Left kidney (tissue), 2 donors: ENCODE results near the gene WNT9B. TPM values are rescaled to one million over a fixed set of nuclear protein-coding genes. Genes with fewer than 3 reads are reported as not detected.
A peak's percentile ranks its signal among the peaks of the same experiment; 100 is the strongest.

Experiments
- DNase-seq: peaks from one replicate; pipeline ENCODE4 v3.0.0-alpha.2; 2013
- polyA plus RNA-seq: library from polyadenylated mRNA; unstranded; fragments of 120-200 nt; gene quantifications from one replicate; pipeline ENCODE4 v1.2.1, GENCODE V29; 2013; ENCODE audit not compliant: insufficient read length

WNT9B gene
- polyA plus RNA-seq, 1 donor = 8.5 TPM

DNA sequence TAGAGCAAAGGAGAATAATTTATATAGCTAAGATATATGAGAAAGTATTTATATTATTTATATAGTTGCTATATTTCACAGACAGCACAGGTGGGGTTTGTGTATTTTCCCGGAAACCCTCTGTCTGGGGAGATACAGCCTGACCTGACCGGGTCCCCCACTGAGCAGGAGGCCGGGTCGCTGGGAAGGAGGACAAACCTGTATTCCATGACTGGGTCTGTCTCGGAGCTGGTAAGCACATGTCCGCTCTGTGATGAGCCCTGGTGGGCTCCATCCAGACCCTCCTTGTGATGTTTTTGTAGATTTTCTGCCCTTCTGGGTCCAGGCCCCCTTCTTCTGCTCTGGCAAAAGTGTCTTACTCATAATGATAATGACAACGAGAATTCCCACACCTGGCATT lies 27.7 kb downstream of the WNT9B start:
- no peak for DNase-seq

DNA sequence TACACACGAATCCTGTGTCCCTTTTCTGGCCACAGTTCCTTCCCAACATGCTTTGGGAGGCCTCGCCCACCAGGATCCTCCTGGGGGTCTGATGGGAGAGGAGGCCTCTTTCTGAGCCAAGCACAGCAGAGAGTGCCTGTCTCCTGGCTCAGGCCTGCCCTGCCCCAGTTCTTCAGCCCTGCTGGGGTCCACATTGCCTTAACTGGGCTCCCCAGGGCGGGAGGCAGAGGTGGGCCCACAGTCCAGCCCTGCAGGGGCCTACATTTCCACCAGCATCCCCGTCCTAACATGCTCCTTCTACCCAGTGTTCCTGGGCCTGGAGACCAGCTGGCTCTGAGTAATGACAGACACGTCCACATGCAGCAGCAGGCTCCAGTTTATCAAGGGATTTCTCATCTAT lies 29.6 kb downstream of the WNT9B start:
- no peak for DNase-seq

DNA sequence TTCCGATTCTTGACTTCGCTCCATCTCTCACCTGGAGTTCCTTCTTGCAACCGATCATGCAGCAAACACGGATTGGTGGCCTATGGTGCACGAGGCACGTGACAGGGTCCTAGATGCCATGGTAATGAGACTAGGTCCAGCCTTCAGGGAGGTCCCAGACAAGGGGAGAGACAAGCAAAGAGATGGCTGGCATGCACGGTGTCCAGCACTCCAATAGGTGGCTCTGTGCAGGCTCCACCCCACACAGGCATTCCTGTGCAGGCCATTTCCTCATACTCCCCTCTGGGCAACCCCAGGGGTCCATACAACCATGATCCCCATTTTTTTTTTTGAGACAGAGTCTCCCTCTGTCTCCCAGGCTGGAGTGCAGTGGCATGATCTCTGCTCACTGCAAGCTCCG lies 31.3 kb downstream of the WNT9B start:
- no peak for DNase-seq

DNA sequence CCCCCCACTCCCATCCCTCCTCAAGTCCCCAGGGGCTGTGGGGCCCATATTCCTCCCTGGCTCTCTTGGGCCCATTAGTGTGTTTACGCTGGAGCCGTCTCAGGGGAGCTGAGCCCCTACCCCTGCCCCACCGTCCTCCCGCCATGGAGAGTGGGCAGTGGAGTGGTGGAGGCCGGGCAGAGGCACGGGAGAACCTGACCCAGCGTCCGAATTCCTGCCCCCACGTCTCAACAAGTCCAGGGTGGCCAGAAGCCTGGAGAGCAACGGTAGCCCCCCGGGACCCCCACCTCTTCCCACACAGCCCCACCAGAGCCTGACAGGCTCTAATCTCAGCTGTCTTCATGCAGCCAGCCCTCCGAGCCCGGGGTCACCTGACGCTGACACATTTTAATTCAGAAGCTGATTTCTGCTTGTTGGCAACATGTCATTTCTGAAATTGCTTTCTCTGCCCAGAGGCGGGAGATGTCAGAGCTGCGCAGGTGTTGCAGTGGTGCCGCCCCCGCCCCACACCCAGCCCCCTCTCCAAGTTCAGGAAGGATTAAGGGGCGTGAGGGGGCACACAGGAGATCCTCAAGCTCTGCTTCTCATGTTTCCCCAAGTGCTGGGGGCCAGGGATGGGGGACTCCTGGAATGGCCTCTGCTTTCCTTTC lies 32.6 kb downstream of the WNT9B start:
- DNase-seq = no peak

DNA sequence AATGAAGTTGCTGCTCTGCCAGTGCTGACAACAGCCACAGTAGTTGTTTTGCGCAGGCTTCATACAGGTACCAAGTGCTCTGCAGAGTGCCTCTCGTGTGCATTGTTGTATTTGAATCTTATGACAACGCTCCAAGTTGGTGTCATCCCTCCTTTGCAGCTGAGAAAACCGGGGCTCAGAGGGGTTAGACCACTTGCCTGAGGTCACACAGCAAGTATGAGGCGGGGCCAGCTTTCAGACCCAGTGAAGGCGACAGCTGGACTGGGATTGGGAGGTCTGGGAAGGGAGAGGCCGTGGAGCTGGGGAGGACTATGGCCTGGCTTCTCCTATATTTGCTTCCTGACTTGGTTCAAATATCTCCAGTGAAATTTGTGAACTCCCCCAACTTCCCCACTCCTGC lies 33.2 kb downstream of the WNT9B start:
- DNase-seq = no peak

DNA sequence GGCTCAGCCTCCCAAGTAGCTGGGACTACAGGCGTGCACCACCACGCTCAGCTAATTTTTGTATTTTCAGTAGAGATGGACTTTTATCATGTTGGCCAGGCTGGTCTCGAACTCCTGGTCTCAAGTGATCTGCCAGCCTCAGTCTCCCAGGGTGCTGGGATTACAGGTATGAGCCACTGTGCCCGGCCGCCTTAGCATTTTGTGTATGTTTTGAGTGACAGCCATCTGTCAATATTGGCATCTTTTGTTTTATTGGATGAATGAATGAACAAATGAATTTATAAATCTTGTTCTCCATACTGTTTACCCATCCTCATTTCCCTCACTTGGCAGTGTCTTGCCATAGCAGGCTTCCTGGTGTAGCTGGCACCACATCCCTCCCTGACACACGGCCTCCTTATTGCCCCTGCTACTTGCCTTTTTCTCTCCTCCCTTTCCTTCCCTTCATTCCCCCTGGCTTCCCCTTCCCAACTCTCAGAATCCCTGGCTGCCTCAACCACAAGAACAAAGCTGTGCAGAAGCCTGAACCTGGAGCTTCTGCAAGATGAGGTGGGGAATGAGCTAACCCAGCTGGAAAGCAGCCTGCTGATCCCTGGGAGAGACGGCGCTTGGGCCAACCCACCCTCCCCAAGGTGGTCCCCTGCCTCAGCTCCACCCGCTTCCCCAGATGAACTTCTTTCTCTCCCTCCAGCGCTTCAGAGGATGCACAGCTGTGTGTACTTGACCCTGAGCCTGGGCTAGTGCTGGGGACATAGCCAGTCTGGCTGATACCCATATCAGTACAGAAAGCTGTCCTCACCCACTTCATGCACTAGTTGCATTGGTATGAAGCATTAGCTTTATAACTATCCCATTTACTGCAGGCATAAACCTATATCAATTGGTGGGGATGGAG lies 34.3 kb downstream of the WNT9B start:
- DNase-seq = no peak

DNA sequence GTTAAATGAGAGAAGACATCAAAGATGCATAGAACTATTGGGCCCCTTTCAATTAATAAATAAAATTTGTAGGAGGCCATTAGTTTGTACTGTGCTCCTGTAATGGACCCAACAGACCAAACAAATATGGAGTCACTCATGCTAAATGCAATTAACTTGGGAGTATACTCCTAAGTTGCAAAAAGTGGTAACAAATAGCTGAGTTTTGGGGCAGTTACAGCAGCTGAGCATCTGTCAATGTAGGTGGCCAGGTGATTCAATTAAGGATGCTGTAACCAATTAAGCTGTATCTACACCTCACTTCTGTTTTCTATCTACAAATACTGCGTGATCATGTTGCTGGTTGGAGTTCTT lies 34.9 kb downstream of the WNT9B start:
- no peak for DNase-seq

DNA sequence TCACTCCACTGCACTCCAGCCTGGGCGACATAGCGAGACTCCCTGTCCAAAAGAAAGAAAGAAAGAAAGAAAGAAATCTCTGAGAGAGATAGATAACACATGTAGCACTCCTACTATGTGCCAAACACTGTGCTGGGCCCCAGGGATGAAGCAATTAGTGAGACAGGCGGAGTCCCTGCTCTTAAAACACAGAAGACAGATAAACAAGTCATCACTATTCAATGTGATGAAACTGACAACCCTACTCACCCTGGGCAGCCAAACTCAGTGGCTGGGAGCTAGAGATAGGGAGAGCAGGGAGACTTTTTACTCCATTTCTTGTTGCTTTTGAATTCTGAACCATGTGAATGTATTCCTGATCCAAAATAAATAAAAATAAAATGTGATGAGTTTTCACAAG lies 36.3 kb downstream of the WNT9B start:
- no peak for DNase-seq

DNA sequence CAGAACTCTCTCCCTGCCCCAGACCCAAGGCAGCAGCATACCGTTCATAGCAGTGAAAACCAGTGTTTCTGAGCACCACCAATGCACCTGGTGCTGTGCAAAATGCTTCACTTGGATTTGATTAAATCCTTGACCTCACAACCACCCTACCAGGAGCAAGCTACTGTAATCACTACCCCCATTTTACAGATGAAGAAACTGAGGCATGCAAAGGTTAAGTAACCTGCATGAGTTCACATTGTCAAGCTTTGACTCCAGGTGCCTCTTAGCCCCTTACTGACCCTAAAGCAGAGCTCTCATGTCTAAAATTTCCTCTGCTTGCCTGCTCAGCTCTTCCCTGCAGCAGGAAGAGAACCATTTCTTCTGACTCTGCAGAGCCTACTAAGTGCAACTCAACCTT lies 37.3 kb downstream of the WNT9B start:
- no peak for DNase-seq

DNA sequence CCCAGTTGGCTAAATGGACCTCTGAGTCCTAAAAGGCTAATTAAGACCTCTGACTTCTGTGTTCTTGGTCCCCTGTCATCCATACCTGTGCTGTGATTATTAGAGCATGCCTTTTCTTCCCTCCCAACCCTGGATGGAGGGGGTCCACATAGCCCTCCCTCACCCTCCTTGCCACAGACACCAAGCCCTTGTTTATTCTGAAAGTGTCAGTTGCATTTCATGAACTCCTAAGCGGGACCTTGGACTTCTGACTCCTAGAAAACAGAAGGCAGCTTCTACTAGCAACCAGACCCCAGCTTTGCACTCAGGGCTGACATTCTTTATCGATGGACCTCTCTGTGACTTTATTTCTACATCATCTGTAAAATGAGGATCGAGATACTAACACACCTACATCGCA lies 38.1 kb downstream of the WNT9B start:
- DNase-seq = no peak

DNA sequence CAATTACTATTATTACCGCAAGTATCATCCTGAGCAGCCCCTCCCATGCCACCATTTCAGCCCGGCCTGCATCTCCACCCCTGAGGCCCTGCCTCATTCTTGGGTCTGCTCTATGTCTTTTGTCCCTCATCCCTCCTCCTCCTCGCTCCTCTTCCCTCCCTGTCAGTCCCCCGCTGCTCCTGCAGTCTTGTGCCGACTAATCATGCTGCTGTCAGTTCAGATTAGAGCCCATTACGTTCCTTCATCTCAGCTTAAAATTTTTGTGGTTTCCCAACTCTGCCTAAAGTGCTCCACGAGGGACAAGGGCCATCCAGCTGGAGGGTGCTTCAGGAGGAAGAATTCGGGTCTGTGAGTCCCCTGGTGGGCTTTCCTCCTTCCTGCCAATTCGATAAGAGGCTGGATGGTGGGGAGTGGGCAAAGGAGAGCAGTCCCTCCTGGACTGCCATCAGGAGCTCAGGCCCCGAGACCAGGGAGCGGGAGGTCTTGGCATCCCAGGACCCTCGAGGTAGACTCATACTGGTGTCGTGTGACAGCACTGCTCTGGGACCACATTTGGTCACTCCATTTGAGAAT lies 38.7 kb downstream of the WNT9B start:
- DNase-seq = no peak

DNA sequence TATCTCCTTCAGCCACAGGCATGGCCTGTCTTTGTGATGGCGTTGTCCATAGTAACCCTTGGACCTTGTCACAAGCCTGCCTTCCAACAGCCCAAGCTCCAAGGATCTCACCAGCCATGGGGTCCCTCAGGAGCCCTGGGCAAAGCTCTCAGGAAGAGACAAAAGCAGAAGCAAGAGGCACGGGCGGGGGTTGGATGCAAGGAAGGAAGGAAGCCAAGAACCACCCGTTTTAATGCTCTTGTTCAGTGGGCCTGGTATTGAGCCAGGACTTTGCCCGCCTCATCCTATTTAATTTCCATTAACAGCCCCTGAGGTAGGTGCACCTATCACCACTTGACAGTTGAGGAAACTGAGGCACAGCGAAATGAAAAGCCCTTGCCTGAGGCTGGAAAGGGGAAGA lies 39.3 kb downstream of the WNT9B start:
- no peak for DNase-seq

DNA sequence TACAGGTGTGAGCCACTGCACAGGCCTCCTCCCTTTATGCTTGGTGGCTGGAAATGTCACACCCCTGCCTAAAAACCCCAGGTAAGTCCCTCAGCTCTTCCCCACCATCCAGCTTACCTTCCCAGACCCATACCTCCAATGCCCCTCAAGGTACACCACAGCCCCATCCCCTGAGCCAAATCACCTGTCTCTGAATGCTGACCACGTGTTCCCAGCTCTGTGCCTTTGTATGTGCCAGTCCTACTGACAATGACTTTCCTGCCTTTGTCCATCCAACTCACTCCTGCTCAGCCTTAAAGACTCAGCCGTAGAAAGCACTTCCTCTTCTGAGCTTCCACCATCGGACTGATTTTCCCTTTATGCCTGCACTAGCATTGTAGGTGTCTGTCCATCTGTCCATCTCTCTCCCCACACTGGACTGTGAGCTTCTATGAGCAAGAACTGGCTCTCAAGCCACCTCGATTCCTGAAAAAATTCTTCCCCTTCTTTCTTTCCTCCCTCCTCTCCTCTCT lies 40.9 kb downstream of the WNT9B start:
- no peak for DNase-seq

DNA sequence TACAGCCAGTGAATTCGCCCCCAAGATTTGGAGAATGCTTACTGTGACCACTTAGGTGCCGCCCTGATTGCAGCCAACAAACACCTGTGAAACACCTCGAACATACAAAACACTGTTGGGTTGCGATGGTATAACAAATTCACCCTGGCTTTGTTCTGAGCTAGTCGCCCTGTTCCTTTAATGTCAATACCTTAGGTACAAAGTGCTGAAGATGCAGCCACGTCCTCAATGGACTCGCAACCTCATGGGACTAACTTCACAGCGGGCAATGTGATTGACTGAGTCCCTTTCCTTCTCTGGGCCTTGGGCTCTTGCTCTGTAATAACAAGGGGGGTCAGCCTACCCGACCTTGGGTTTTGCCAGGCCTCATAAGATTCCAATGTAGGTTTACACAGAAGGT lies 42.6 kb downstream of the WNT9B start:
- DNase-seq = no peak

DNA sequence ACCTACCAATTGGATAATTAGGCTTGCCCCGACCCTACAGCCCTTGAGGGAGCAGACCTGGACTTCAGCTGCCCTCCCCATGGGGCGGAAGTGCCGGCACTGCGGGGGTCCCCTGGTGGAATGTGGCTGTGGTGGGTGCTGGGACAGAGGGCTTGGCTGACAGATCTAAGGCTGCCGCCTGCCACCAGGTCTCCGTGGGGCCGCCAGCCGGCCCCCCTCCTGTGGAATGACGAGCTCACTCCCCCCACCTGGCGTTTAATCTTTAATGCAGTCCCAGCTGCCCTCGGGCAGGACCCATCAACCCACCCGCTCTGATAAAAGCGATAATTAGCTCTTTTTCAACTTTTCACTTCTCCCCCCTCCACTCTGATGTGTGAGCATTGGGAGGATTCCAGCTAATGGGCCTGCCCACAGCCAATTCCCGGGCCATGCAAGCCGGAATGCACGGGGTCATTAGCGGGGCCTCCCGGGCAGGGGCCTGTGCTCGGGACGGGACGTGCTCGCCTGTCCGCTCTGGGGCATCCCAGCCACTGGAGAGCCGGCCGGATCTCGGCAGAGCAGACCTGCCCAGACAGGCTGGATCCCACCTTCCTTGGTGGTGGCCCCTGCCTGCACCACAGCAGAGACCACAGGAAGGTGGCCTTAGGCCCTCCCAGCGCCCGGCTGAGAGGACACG lies 43.2 kb downstream of the WNT9B start:
- peak; percentile 38 for DNase-seq

DNA sequence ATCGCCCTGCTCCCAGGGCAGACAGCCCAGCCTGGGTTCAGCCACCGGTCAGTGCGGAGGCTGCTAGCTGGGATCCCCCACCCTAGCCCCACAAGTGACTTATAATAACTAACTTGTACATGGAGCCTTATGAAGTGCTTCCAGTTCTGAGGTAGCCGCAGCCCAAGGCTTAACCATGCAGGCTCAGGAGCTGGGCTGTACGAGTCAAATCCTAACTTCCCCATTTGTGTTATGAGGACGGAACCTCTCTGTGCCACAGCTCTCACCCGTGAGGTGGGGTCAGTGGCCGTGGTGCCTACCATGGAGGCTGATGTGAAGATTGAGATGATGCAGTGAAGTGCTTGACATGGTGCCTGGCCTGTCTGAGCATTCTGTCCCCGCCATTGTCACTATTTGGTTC lies 43.8 kb downstream of the WNT9B start:
- no peak for DNase-seq

DNA sequence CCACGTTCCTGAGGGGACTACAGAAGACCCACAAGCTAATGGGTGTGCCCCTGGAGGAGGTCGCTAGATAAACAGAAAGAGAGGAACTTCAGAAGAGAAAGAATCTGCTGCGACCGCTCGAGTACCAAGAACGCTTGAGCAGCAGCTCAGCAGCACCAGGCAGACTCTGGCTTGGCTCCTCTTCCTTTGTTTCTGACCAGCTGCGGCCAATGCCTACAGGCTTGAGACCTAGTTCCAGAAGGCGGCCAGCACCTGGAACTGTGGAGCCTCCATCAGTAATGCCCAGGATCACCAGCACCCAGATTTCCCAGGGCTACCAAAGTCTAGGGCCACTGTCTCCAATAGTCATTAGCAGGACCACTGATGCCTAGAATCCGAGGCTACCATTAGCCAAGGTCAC lies 45.6 kb downstream of the WNT9B start:
- no peak for DNase-seq

DNA sequence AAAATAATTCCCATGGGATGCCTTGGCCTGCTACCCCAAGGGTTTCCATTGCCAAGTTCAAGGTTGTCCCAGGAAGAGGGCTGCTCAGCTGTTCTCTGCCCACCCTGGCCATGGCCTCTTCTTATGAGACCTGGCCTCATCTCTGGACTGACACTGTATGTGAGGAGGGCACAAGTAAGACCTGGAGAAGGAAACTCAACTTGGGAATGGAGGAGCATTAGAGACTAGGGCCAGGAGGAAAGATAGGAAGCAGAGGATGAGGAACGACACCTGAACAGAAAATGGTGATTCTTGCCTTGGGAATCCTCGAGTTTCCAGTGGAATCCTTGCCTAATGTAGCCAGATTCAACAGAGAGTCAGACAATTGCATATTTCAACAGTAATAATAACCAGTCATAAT lies 47.0 kb downstream of the WNT9B start:
- DNase-seq = no peak

DNA sequence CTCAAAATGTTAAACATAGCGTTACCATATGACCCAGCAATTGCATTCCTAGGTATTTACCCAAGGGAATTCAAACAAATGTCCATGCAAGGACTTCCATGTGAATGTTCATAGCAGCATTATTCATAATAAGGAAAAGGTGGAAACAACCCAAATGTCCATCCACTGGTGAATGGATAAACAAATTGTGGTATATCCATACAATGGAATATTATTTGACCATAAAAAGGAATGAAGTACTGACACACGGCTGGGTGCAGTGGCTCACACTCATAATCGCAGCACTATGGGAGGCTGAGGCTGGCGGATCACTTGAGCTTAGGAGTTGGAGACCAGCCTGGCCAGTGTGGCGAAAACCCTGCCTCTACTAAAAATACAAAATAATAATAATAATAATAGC lies 47.5 kb downstream of the WNT9B start:
- DNase-seq = no peak

DNA sequence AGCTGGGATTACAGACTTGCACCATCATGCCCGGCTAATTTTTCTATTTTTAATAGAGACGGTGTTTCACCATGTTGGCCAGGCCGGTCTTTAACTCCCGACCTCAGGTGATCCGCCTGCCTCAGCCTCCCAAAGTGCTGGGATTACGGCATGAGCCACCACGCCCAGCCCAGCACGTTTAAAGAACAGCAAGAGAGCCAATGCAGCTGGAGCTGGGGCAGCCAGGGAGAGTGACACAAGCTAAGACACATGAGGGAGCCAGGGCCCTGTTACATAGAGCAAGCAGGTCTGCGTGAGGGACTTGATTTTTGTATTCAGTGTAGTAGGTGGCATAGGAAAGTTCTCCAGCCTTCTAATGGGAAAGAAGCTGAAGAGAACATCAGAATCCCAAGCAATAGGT lies 49.9 kb downstream of the WNT9B start:
- no peak for DNase-seq

DNA sequence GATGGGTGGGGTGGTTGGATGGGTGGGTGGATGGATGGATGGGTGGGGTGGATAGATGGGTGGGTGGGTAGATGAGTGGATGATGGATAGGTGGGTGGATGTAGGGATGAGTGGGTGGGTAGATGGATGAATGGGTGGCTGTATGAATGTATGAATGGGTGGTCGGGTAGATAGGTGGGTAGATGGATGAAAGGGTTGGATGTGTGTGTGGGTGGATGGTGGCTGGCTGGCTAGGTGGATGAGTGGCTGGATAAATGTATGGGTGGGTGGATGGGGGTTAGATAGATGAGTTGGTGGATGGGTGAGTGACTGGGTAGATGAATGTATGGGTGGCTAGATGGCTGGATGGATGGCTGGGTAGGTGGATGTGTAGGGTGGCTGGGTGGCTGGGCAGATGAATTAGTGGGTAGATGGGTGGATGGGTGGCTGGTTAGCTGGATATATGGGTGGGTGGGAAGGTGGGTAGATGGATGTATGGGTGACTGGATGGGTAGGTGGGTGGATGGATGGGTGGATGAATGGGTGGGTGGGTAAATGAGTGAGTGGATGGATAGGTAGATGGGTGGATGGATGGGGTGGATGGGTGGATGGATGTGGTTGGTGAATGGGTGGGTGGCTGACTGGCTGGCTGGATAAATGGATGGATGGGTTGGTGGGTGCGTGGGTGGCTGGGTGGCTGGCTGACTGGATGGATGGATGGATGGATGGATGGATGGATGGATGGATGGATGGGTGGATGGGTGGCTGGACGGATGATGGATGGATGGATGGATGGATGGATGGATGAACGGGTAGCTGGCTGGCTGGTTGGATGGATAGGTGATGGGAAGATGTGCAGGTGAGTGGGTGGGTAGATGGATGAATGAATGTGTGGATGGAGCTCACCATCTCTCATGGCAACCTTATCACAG lies 52.6 kb downstream of the WNT9B start:
- no peak for DNase-seq
